Sigmoid colon (tissue), 7 donors: ENCODE measurements around the gene COPB1. TPM values are rescaled to one million over a fixed set of nuclear protein-coding genes. Genes with fewer than 3 reads are reported as not detected.

Source experiments
- polyA plus RNA-seq, 3 donors: library from polyadenylated mRNA; stranded (reverse); fragments of 200-250 nt; gene quantifications; one replicate each; pipeline ENCODE4 v1.2.3, GENCODE V29; 2013
- small RNA-seq, 3 donors: library from RNA; depleted of rRNA; stranded (forward); fragments of <200 nt; gene quantifications; one replicate each; pipeline ENCODE3, GENCODE V24; 2016
- total RNA-seq, 4 donors: library from RNA; depleted of rRNA; stranded (reverse); fragments of >200 nt; gene quantifications; one replicate each; pipeline ENCODE4 v1.1.0, GENCODE V29; 2016
- donor health status: healthy with polysubstance abuse.
- donor health status: Bipolar disorder and iron deficiency.
- donor health status: healthy.

COPB1 gene
- total and polyA plus RNA-seq, 7 donors, result 54.6 to 103 (median 70.2) TPM

Small RNA genes lying within 50 kb of the gene (small RNA-seq; reads per million reads assigned to genes)
- 0 reads per million in 3 donors for gene RNU7-49P

Other genes starting within 250 kb of the COPB1 start
- gene RRAS2, start 140.6 kb downstream of the COPB1 start, total RNA-seq, result 10 to 100 TPM; 31.1 to 48.5 (median 40.4) TPM
- gene RRAS2, start 140.6 kb downstream of the COPB1 start, polyA plus RNA-seq, result 10 to 100 TPM; 15.5 to 27.3 (median 25.8) TPM
- 100 to 1,000 TPM; 109 to 137 (median 123) TPM for gene PSMA1, start 20.6 kb upstream of the COPB1 start, total RNA-seq
- 100 to 1,000 TPM; 137 to 170 (median 145) TPM for gene PSMA1, start 20.6 kb upstream of the COPB1 start, polyA plus RNA-seq
- gene PDE3B, start 144.0 kb upstream of the COPB1 start, total RNA-seq, result 100 to 1,000 TPM in 2 of 4 donors, 10 to 100 TPM in 2; 78.3 to 132 (median 93.4) TPM
- gene PDE3B, start 144.0 kb upstream of the COPB1 start, polyA plus RNA-seq, result 10 to 100 TPM in 1 of 3 donors, 1 to 10 TPM in 2; 1.2 to 13.5 (median 2.4) TPM